Measurements from ENCODE around the gene ABLIM3.

The ABLIM3 gene

GRCh38 chr5:149221326-149221725 lies 80.0 kb downstream of the ABLIM3 start:
- DNase-seq: no peak

- DNase-seq: no peak
Observed at GRCh38 chr5:149221731-149222342, 80.5 kb downstream of the ABLIM3 start.

GRCh38 chr5:149223081-149223848 lies 82.0 kb downstream of the ABLIM3 start:
- no peak for DNase-seq

- DNase-seq: no peak
Observed at GRCh38 chr5:149224282-149224681, 83.0 kb downstream of the ABLIM3 start.

GRCh38 chr5:149227168-149227826 lies 86.0 kb downstream of the ABLIM3 start:
- no peak for DNase-seq

- DNase-seq: no peak
Observed at GRCh38 chr5:149228618-149229297, 87.5 kb downstream of the ABLIM3 start.

- DNase-seq: no peak
Observed at GRCh38 chr5:149229298-149229937, 88.1 kb downstream of the ABLIM3 start.

- no peak for DNase-seq
Observed at GRCh38 chr5:149235841-149236240, 94.5 kb downstream of the ABLIM3 start.

- no peak for DNase-seq
Observed at GRCh38 chr5:149237662-149238061, 96.4 kb downstream of the ABLIM3 start.

GRCh38 chr5:149238540-149238939 lies 97.2 kb downstream of the ABLIM3 start:
- DNase-seq: no peak

- no peak for DNase-seq
Observed at GRCh38 chr5:149239917-149240316, 98.6 kb downstream of the ABLIM3 start.

GRCh38 chr5:149240354-149240998 lies 99.2 kb downstream of the ABLIM3 start:
- DNase-seq: peak; percentile 88

GRCh38 chr5:149242339-149242738 lies 101.0 kb downstream of the ABLIM3 start:
- no peak for DNase-seq

- DNase-seq: no peak
Observed at GRCh38 chr5:149246906-149247305, 105.6 kb downstream of the ABLIM3 start.

- DNase-seq: no peak
Observed at GRCh38 chr5:149247726-149248125, 106.4 kb downstream of the ABLIM3 start.

GRCh38 chr5:149251546-149251945 lies 110.3 kb downstream of the ABLIM3 start:
- DNase-seq: no peak

- DNase-seq: no peak
Observed at GRCh38 chr5:149254506-149254905, 113.2 kb downstream of the ABLIM3 start.

- DNase-seq: no peak
Observed at GRCh38 chr5:149256451-149256850, 115.2 kb downstream of the ABLIM3 start.

GRCh38 chr5:149257131-149257530 lies 115.8 kb downstream of the ABLIM3 start:
- no peak for DNase-seq

GRCh38 chr5:149257889-149258705 lies 116.8 kb downstream of the ABLIM3 start:
- no peak for DNase-seq

- no peak for DNase-seq
Observed at GRCh38 chr5:149260761-149261160, 119.5 kb downstream of the ABLIM3 start.

Data from central memory CD4-positive, alpha-beta T cell (primary cell).